AG04450 (cell line): Measurements from ENCODE around the gene MTHFSD. TPM values are rescaled to one million over a fixed set of nuclear protein-coding genes. Genes with fewer than 3 reads are reported as not detected.

Experiments
- CTCF ChIA-PET: fragments of 300-600, 350-600 bp; formaldehyde crosslinking; extraction: SDS; loops from one replicate; lab custom pipeline; 2022; ENCODE audit warnings: antibody characterized with exemption, inconsistent platforms; lab: Charles Lee
- POLR2A ChIA-PET: fragments of 350-600 bp; formaldehyde crosslinking; extraction: SDS; loops from one replicate; lab custom pipeline; 2021; ENCODE audit warnings: antibody characterized with exemption, inconsistent platforms; lab: Yijun Ruan, JAX
- DNase-seq: peaks from one replicate; pipeline ENCODE4 v3.0.0-alpha.2; 2011; ENCODE audit warnings: low read depth, low spot score
- H3K27ac ChIP-seq: one replicate; pipeline ENCODE4 v1.5.1; 2012; ENCODE audit warnings: low read depth, low read length, control low read depth
- H3K27me3 ChIP-seq: one replicate; pipeline ENCODE4 v1.6.0; 2012; ENCODE audit warnings: low read length; ENCODE audit not compliant: control insufficient read depth, insufficient read depth
- H3K4me3 ChIP-seq: 2 replicates; pipeline ENCODE4 v1.5.1; 2011; ENCODE audit warnings: mild to moderate bottlenecking, low read depth, low read length, control low read depth
- H3K9me3 ChIP-seq: 2 replicates; pipeline ENCODE4 v1.5.1; 2012; ENCODE audit warnings: low read length; ENCODE audit not compliant: control insufficient read depth, insufficient read depth
- polyA plus RNA-seq: library from polyadenylated mRNA; depleted of rRNA; stranded (reverse); fragments of >200 nt; gene quantifications from 2 replicates; pipeline ENCODE4 v1.2.3, GENCODE V29; 2011
- TF ChIP-seq, protein P1 (sequence below): IDR thresholded peaks from 2 replicates; pipeline ENCODE4 v1.5.1; 2011; ENCODE audit warnings: low read depth, low read length, control low read depth, inconsistent platforms

The MTHFSD gene
- polyA plus RNA-seq, 1 experiment, result 16.7 TPM

DNA sequence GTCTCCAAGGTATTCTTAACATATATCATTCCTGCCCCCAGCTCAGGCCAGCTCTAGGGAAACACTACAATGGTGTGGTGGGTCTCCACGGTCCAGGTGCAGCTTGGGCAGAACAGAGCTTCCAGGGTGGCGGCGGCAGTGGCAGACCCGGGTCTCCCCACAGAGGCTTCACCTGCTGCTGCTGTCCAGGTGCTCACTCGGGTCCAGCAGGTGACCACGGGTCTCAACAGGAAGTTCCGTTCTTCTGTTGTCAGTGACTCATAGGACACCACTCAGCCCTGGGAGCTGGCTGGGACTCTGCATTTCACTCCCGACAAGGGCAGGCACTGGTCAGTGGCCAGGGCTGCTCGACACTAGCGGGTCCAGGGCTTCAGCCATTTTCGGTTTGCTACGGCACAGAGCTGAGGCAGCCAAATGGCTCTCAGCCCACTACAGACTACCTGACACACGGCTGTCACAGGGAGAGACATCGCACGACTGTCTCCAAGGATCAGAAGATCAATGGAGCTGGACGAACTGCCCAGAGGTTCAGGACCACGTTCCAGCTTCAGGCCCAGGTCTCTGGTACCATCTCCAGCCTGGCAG lies 16.7 kb downstream of the MTHFSD start:
- CTCF ChIA-PET, result interaction anchor here (1.1 kb wide), 1 partner anchor 717 kb away, joined by 4 read pairs; no protein-coding TSS in a partner anchor
- Histone ChIP-seq H3K9me3 (no peaks in the 10 kb centered on the region), H3K4me3 (no peak overlapping the region), H3K27me3 (no peaks in the 10 kb centered on the region), H3K27ac (no peak overlapping the region)
- DNase-seq, result no peak
- TF ChIP-seq, protein P1, sequence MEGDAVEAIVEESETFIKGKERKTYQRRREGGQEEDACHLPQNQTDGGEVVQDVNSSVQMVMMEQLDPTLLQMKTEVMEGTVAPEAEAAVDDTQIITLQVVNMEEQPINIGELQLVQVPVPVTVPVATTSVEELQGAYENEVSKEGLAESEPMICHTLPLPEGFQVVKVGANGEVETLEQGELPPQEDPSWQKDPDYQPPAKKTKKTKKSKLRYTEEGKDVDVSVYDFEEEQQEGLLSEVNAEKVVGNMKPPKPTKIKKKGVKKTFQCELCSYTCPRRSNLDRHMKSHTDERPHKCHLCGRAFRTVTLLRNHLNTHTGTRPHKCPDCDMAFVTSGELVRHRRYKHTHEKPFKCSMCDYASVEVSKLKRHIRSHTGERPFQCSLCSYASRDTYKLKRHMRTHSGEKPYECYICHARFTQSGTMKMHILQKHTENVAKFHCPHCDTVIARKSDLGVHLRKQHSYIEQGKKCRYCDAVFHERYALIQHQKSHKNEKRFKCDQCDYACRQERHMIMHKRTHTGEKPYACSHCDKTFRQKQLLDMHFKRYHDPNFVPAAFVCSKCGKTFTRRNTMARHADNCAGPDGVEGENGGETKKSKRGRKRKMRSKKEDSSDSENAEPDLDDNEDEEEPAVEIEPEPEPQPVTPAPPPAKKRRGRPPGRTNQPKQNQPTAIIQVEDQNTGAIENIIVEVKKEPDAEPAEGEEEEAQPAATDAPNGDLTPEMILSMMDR, result no peak
- POLR2A ChIA-PET, result no interaction called here

DNA sequence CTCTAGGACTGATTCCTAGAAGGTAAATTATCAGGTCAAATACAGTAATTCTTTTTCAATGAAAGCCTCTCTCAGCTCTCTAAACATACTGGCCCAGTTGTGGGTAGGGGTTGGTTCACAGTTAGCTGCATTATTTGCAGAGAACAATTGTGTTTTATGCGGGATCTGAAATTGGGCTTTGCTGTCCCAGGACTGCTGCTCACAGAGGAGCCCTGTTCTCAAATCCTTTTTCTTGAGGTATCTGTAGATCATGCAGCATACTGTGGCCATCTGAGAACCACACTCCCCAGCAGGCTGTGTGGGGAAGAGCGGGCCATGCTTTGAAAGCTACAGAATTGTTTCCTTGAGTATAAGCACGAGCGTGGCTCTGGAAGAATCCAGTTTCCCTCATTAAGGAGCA lies 17.5 kb downstream of the MTHFSD start:
- POLR2A ChIA-PET, result no interaction called here
- TF ChIP-seq, protein P1, result no peak
- H3K9me3 ChIP-seq, result no peaks in the 10 kb centered on the region
- H3K4me3 ChIP-seq, result no peak overlapping the region
- no peak for DNase-seq
- H3K27ac ChIP-seq, result no peak overlapping the region
- CTCF ChIA-PET, result no interaction called here
- H3K27me3 ChIP-seq, result no peaks in the 10 kb centered on the region

DNA sequence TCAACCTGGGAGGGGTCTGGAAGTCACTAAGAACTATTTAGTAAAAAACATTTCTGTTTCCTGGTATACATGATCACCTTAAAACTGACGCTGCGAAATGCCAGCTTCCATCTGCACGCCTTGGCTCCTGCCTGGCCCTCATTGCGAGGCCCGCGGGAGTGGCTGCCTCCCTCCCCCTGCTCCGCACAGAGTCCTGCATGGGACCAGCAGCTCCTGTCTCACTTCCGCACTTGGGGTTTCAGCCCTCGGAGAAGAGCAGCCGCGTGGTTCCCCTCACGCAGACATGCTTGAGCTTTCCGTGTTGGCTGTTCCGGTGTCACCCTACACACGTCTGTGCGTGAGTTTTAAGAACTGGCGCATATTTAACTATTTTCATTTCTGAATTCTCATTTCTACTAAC lies 18.4 kb downstream of the MTHFSD start:
- Histone ChIP-seq H3K4me3 (no peak overlapping the region), H3K27ac (no peak overlapping the region), H3K9me3 (no peaks in the 10 kb centered on the region), H3K27me3 (no peaks in the 10 kb centered on the region)
- no peak for DNase-seq
- CTCF ChIA-PET, result no interaction called here
- POLR2A ChIA-PET, result no interaction called here
- TF ChIP-seq, protein P1, result no peak

DNA sequence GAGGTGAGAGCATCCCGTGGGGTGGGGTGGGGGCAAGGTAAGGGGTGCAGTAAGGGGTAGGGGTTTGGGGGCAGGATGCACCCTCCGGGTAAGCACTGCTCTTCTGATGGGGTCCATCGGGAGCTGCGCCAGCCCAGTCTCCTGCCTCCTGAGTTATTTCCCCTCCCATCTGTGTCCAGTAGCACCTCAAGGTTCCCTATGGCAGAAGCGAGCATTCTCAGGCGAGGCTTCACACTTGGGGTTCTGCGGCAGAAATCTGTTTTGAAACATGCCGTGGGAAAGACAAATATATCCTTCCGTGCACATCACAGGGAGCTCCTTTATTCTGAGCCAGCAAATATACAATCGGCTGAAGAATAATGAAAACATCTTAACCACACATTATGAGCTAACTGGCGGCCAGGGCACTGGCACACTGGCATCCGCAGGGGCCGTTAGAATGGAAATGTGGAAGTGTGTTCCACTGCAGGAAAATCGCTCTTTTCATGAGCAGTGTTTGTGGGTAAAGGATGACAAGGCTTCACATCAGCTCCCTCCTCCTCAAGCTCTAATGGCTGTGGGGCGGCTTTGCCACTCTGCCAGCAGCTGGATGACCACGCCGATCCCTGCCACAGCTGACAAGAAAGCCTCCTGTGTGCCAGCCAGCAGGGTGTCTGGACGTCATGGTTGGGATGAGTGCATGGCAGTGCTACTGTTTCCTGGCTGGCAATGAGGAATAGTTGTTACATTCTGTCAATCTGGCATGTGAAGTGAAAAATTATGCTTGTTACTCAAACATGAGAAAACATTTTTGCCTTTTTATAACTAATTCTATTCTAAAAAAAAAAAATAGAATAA lies 20.0 kb downstream of the MTHFSD start:
- ChIA-PET CTCF (interaction anchor here (0.8 to 0.9 kb wide), 2 partner anchors 15 to 713 kb away, joined by 3 to 4 read pairs; no protein-coding TSS in a partner anchor), POLR2A (no interaction called here)
- no peaks in the 10 kb centered on the region for H3K9me3 ChIP-seq
- no peak overlapping the region for H3K4me3 ChIP-seq
- TF ChIP-seq, protein P1, result no peak
- DNase-seq, result no peak
- H3K27me3 ChIP-seq, result no peaks in the 10 kb centered on the region
- H3K27ac ChIP-seq, result no peak overlapping the region
